GM23338 (cell line): ENCODE data around the gene MINK1. TPM values are rescaled to one million over a fixed set of nuclear protein-coding genes. Genes with fewer than 3 reads are reported as not detected.
A peak's percentile ranks its signal among the peaks of the same experiment; 100 is the strongest.

Experiments used
- ATAC-seq: fragments of 200-7000 bp; cut with Tn5 transposase; 3 replicates; pipeline ENCODE4 v1.9.1; 2020
- DNase-seq: peaks from one replicate; pipeline ENCODE4 v3.0.0-alpha.2; 2015; ENCODE audit warnings: low spot score
- H2AFZ ChIP-seq: fragments of 200-600 bp; sonication (generic); 2 replicates; pipeline ENCODE4 v1.8.0; 2016; ENCODE audit warnings: antibody characterized with exemption, mild to moderate bottlenecking, moderate library complexity
- H3F3A ChIP-seq: fragments of 200-600 bp; sonication (generic); replicated peaks from 2 replicates; pipeline ENCODE4 v1.8.0; 2017; ENCODE audit warnings: antibody characterized with exemption, mixed run types, low read depth
- H3K27ac ChIP-seq: fragments of 200-600 bp; sonication (generic); 2 replicates; pipeline ENCODE4 v1.6.1; 2016; ENCODE audit warnings: low read depth
- H3K27me3 ChIP-seq: fragments of 200-600 bp; sonication (generic); 2 replicates; pipeline ENCODE4 v1.8.0; 2016; ENCODE audit warnings: mild to moderate bottlenecking, mixed run types, moderate library complexity; ENCODE audit not compliant: insufficient read depth
- H3K36me3 ChIP-seq: fragments of 200-600 bp; sonication (generic); 2 replicates; pipeline ENCODE4 v1.8.0; 2016; ENCODE audit warnings: mild to moderate bottlenecking; ENCODE audit not compliant: insufficient read depth
- H3K4me1 ChIP-seq: fragments of 200-600 bp; sonication (generic); 2 replicates; pipeline ENCODE4 v1.8.0; 2016; ENCODE audit warnings: mild to moderate bottlenecking, moderate library complexity; ENCODE audit not compliant: insufficient read depth
- H3K4me2 ChIP-seq: fragments of 200-600 bp; sonication (generic); 2 replicates; pipeline ENCODE4 v1.7.1; 2017; ENCODE audit warnings: mixed run types
- H3K4me3 ChIP-seq: fragments of 200-600 bp; sonication (generic); 2 replicates; pipeline ENCODE4 v1.6.1; 2016; ENCODE audit warnings: mixed run types
- H3K79me2 ChIP-seq: fragments of 200-600 bp; sonication (generic); replicated peaks from 2 replicates; pipeline ENCODE4 v1.8.0; 2017; ENCODE audit warnings: mild to moderate bottlenecking; ENCODE audit not compliant: insufficient read depth
- H3K9me2 ChIP-seq: fragments of 200-600 bp; sonication (generic); 2 replicates; pipeline ENCODE4 v1.8.0; 2017; ENCODE audit not compliant: insufficient read depth
- H4K20me1 ChIP-seq: fragments of 200-600 bp; sonication (generic); replicated peaks from 2 replicates; pipeline ENCODE4 v1.8.0; 2017; ENCODE audit warnings: mild to moderate bottlenecking; ENCODE audit not compliant: insufficient read depth
- H3K27ac Mint-ChIP-seq: 2 replicates; pipeline ENCODE4 v1.8.0; 2020; ENCODE audit warnings: inconsistent platforms, mild to moderate bottlenecking, moderate library complexity, mixed read lengths
- H3K27me3 Mint-ChIP-seq: 3 replicates; pipeline ENCODE4 v1.8.0; 2022; ENCODE audit warnings: low read depth, mild to moderate bottlenecking, moderate library complexity, mixed read lengths, inconsistent platforms; ENCODE audit not compliant: insufficient read depth, poor library complexity
- H3K36me3 Mint-ChIP-seq: 3 replicates; pipeline ENCODE4 v1.8.0; 2021; ENCODE audit warnings: low read depth, mild to moderate bottlenecking, inconsistent platforms, moderate library complexity, mixed read lengths
- H3K4me1 Mint-ChIP-seq: 3 replicates; pipeline ENCODE4 v1.8.0; 2020; ENCODE audit warnings: mild to moderate bottlenecking, inconsistent platforms, mixed read lengths
- H3K4me3 Mint-ChIP-seq: 3 replicates; pipeline ENCODE4 v1.8.0; 2021; ENCODE audit warnings: moderate library complexity, mild to moderate bottlenecking, inconsistent platforms, mixed read lengths
- H3K9me3 Mint-ChIP-seq: 3 replicates; pipeline ENCODE4 v1.8.0; 2020; ENCODE audit warnings: moderate library complexity, mild to moderate bottlenecking, inconsistent platforms, mixed read lengths
- CTCF ChIP-seq, 2 experiments: fragments of 200-600 bp in 1 of 2; sonication (generic) in 1 of 2; conservative IDR thresholded peaks; 2 replicates each; pipeline versions ENCODE4 v1.5.1 to v1.6.1; 2016 to 2017; ENCODE audit warnings: antibody characterized with exemption in 2 of 2, low read depth in 2 of 2, mild to moderate bottlenecking in 2 of 2, moderate library complexity in 1 of 2
- ETS1 ChIP-seq: IDR thresholded peaks from 2 replicates; pipeline ENCODE4 v1.6.1; 2016; ENCODE audit warnings: antibody characterized with exemption
- EZH2 ChIP-seq: fragments of 200-600 bp; sonication (generic); IDR thresholded peaks from one replicate; pipeline ENCODE4 v1.8.0; 2017; ENCODE audit warnings: antibody characterized with exemption, mild to moderate bottlenecking, low read depth; ENCODE audit not compliant: unreplicated experiment
- EZH2phosphoT487 ChIP-seq: fragments of 200-600 bp; sonication (generic); IDR thresholded peaks from one replicate; pipeline ENCODE4 v1.8.1; 2018; ENCODE audit warnings: antibody characterized with exemption; ENCODE audit not compliant: unreplicated experiment
- JUNB ChIP-seq: IDR thresholded peaks from one replicate; pipeline ENCODE4 v1.6.1; 2016; ENCODE audit warnings: antibody characterized with exemption; ENCODE audit not compliant: unreplicated experiment
- NANOG ChIP-seq: IDR thresholded peaks from 2 replicates; pipeline ENCODE4 v1.6.1; 2016; ENCODE audit warnings: antibody characterized with exemption, borderline replicate concordance
- POLR2AphosphoS5 ChIP-seq: IDR thresholded peaks from 2 replicates; pipeline ENCODE4 v1.6.1; 2016; ENCODE audit warnings: antibody characterized with exemption, low read depth
- REST ChIP-seq: IDR thresholded peaks from one replicate; pipeline ENCODE4 v1.6.1; 2018; ENCODE audit warnings: antibody characterized with exemption; ENCODE audit not compliant: unreplicated experiment
- polyA plus RNA-seq: library from polyadenylated mRNA; unstranded; fragments of >200 nt; fragmentation: Nextera tagmentation; extraction: Ambion mirVana; gene quantifications from 2 replicates; pipeline ENCODE4 v1.2.1, GENCODE V29; 2016
- total RNA-seq: library from RNA; depleted of rRNA; stranded (reverse); fragments of >200 nt; shearing (Covaris generic); gene quantifications from 2 replicates; pipeline ENCODE4 v1.2.3, GENCODE V29; 2014

MINK1 gene
- total and polyA plus RNA-seq, 2 experiments from 2014 or later = 17.3 to 54.9 TPM

GRCh38 chr17:4795168-4795567 lies 38.0 kb upstream of the MINK1 start:
- Mint-ChIP-seq H3K27ac (no peak overlapping the region), H3K27me3 (peaks cover 22% of the 10 kb centered on the region), H3K9me3 (peaks cover 2% of the 10 kb centered on the region; the same call in 2 of the 3 replicates), H3K4me1 (peaks cover 3% of the 10 kb centered on the region), H3K4me3 (peak overlapping the region; percentile 98), H3K36me3 (peaks cover 18% of the 10 kb centered on the region)
- H2AFZ ChIP-seq = peak overlapping the region; percentile 33
- H3K36me3 ChIP-seq = peaks cover 13% of the 10 kb centered on the region; the same call in 1 of the 2 replicates
- H3K4me3 ChIP-seq = no peak overlapping the region
- H3K4me2 ChIP-seq = no peak overlapping the region
- H3K9me2 ChIP-seq = no peaks in the 10 kb centered on the region
- H3K27ac ChIP-seq = no peak overlapping the region
- peaks cover 21% of the 10 kb centered on the region for H3K27me3 ChIP-seq
- H3F3A ChIP-seq = no peaks in the 10 kb centered on the region; the same call in 1 of the 2 replicates
- TF ChIP-seq EZH2phosphoT487 (no peak), EZH2 (no peak), NANOG (no peak), REST (no peak), CTCF (conservative IDR thresholded peaks at IDR 0.05; ENCODE audit: low read depth in 2 of 2) (no peak), POLR2AphosphoS5 (no peak), ETS1 (no peak), JUNB (no peak)
- H3K79me2 ChIP-seq = peaks cover 16% of the 10 kb centered on the region
- DNase-seq (no peak), ATAC-seq (no peak)
- peaks cover 4% of the 10 kb centered on the region for H3K4me1 ChIP-seq
- no peaks in the 10 kb centered on the region for H4K20me1 ChIP-seq

- Histone ChIP-seq H3K36me3 (peaks cover 13% of the 10 kb centered on the region; the same call in 1 of the 2 replicates), H3F3A (no peaks in the 10 kb centered on the region; the same call in 1 of the 2 replicates), H3K4me3 (peak overlapping the region; percentile 81), H4K20me1 (no peaks in the 10 kb centered on the region), H3K4me1 (peaks cover 4% of the 10 kb centered on the region), H3K27ac (peak overlapping the region; percentile 81), H3K9me2 (no peaks in the 10 kb centered on the region), H3K4me2 (peak overlapping the region; percentile 82), H3K27me3 (peaks cover 10% of the 10 kb centered on the region), H2AFZ (no peak overlapping the region), H3K79me2 (peaks cover 16% of the 10 kb centered on the region)
- Mint-ChIP-seq H3K4me3 (peak overlapping the region; percentile 98), H3K27me3 (peaks cover 14% of the 10 kb centered on the region), H3K9me3 (peaks cover 2% of the 10 kb centered on the region; the same call in 1 of the 3 replicates), H3K27ac (peak overlapping the region; percentile 99), H3K36me3 (peaks cover 24% of the 10 kb centered on the region), H3K4me1 (peaks cover 7% of the 10 kb centered on the region; the same call in 2 of the 3 replicates)
- TF ChIP-seq POLR2AphosphoS5 (no peak), EZH2phosphoT487 (no peak), ETS1 (no peak), CTCF (conservative IDR thresholded peaks at IDR 0.05; ENCODE audit: low read depth in 2 of 2) (no peak), REST (no peak)
- ATAC-seq (peak; percentile 87), DNase-seq (peak; percentile 78)
These were observed 36.6 kb upstream of the MINK1 start for GRCh38 chr17:4796552-4796920.
